Activated B cell treated with CpG ODN at 0.5 μM for 24 hours (primary cell): ENCODE data around the gene SLC38A8. TPM values are rescaled to one million over a fixed set of nuclear protein-coding genes. Genes with fewer than 3 reads are reported as not detected.

ENCODE experiments used
- ATAC-seq: fragments of 200-7000 bp; cut with Tn5 transposase; one replicate; pipeline ENCODE4 v1.10.0; 2021; ENCODE audit warnings: low read depth, mild to moderate bottlenecking, moderate library complexity
- CTCF ChIA-PET: fragments of 350-600 bp; sonication (Branson Sonifier 250); formaldehyde crosslinking; loops from one replicate; lab custom pipeline; 2021; ENCODE audit warnings: antibody characterized with exemption; lab: Charles Lee
- POLR2A ChIA-PET: fragments of 350-600 bp; sonication (Branson Sonifier 250); formaldehyde crosslinking; loops from one replicate; lab custom pipeline; 2021; ENCODE audit warnings: antibody characterized with exemption; lab: Charles Lee
- DNase-seq: peaks from one replicate; pipeline ENCODE4 v3.0.0; 2022
- H3K27ac Mint-ChIP-seq: one replicate; pipeline ENCODE4 v1.8.0; 2020; ENCODE audit warnings: mixed read lengths
- H3K27me3 Mint-ChIP-seq: one replicate; pipeline ENCODE4 v1.8.0; 2021; ENCODE audit warnings: mixed read lengths
- H3K36me3 Mint-ChIP-seq: one replicate; pipeline ENCODE4 v1.8.0; 2021; ENCODE audit warnings: low read depth, mixed read lengths
- H3K4me1 Mint-ChIP-seq: one replicate; pipeline ENCODE4 v1.8.0; 2021; ENCODE audit warnings: mixed read lengths
- H3K4me3 Mint-ChIP-seq: one replicate; pipeline ENCODE4 v1.8.0; 2020; ENCODE audit warnings: mild to moderate bottlenecking, mixed read lengths
- H3K9me3 Mint-ChIP-seq: one replicate; pipeline ENCODE4 v1.8.0; 2020; ENCODE audit warnings: mixed read lengths
- CTCF ChIP-seq: fragments of 200-600 bp; IDR thresholded peaks from one replicate; pipeline ENCODE4 v1.8.0; 2022; ENCODE audit warnings: antibody characterized with exemption, mild to moderate bottlenecking
- intact Hi-C: fragments of 100-400 bp; cut with micrococcal nuclease; formaldehyde crosslinking; loops from one replicate; pipeline ENCODE4 v1.15.1; 2024
- total RNA-seq: library from RNA; stranded (reverse); gene quantifications from 2 replicates; pipeline ENCODE4 v1.2.3, GENCODE V29; 2022

SLC38A8 gene
- total RNA-seq, 1 donor from 2014 or later = not detected

- ChIA-PET CTCF (no interaction called here), POLR2A (no interaction called here)
- Mint-ChIP-seq H3K4me3 (no peak overlapping the region), H3K4me1 (peaks cover 8% of the 10 kb centered on the region), H3K27ac (no peak overlapping the region), H3K27me3 (no peaks in the 10 kb centered on the region), H3K36me3 (no peaks in the 10 kb centered on the region), H3K9me3 (peaks cover 17% of the 10 kb centered on the region)
- DNase-seq = no peak
- ATAC-seq = no peak
- intact Hi-C loops = no loop called here
- TF ChIP-seq CTCF = no peak
Measured at GRCh38 chr16:84018710-84019109, 23.9 kb downstream of the SLC38A8 start.

DNA sequence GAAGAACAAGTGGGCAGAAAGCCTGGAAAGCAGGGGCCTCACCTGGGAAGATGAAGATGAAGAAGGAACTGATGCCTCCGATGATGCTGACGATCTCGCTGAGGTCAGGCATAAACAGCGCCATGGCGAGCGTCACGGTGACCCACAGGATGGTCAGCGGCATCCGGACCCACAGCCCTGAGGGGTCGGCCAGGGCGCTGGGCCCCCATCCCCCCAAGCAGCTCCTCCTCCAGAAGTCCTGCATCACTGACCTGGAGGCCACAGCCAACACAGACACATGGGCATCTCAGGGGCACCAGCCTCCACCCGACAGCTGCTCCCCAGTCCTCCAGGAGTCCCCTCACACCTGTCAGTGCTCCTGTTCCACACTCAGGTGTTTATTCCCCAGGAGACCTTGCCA lies 26.1 kb downstream of the SLC38A8 start:
- ChIA-PET CTCF (no interaction called here), POLR2A (no interaction called here)
- intact Hi-C loops = no loop called here

DNA sequence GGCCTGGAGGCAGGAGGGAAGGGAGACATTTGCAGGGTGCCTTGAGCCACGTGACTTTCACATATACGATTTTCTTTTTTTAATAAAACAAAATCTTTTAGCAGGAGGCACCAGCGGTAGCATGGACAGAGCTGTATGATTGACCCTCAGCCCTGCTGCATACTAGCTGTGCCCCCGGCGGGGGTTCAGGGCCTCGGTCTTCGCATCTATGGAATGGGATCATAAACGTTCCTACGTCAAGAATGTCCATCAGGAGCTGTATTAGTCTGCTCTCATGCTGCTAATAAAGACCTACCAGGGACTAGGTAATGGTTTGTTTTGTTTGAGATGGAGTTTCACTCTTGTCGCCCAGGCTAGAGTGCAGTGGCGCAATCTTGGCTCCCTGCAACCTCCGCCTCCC lies 27.2 kb downstream of the SLC38A8 start:
- TF ChIP-seq CTCF = no peak
- peaks cover 8% of the 10 kb centered on the region for H3K4me1 Mint-ChIP-seq
- CTCF ChIA-PET = no interaction called here

More for the DNA sequence above, 26.1 kb downstream of the SLC38A8 start:
- H3K4me3 Mint-ChIP-seq = no peak overlapping the region
- H3K27ac Mint-ChIP-seq = no peak overlapping the region
- no peak for TF ChIP-seq CTCF
- H3K9me3 Mint-ChIP-seq = peaks cover 10% of the 10 kb centered on the region
- H3K36me3 Mint-ChIP-seq = no peaks in the 10 kb centered on the region
- no peaks in the 10 kb centered on the region for H3K27me3 Mint-ChIP-seq
- DNase-seq = no peak
- no peak for ATAC-seq
- H3K4me1 Mint-ChIP-seq = peaks cover 8% of the 10 kb centered on the region

DNA sequence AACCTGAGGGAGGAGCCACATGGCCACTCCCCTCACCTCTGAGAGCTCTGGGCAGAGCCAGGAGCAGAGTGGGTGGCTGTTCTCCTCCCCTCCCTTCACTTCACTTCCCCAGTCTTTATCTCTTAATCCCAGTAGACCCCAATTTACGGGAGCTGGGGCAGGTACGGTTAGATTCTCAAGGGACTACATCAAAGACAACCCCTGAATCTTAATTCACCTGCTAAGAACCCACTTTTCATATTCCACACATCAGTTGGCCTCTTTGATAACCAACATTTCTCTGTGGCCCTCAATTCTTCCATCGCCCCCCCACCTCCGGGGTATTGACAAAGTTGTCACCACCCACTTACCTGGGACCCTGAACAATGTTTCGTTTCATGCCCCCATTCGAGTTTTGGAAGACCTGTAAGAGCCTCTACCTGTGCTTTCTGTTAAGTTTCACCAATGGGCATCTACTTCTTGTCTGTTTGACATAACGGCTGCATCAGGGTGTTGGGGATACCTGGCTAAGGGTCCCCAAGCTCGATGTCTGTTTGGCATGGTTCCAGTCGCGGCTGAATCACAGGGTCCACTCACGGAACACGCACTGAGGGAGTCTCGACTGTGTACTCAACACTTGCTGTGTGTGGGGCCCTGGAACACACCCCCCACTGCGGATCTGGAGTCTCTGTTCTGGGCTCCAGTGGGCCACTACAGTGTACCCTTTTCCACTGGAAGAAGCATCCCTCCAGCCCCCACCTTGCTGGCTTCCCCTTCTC lies 27.8 kb downstream of the SLC38A8 start:
- Mint-ChIP-seq H3K9me3 (peaks cover 4% of the 10 kb centered on the region), H3K4me3 (no peak overlapping the region), H3K27ac (no peak overlapping the region), H3K4me1 (peaks cover 8% of the 10 kb centered on the region), H3K27me3 (no peaks in the 10 kb centered on the region), H3K36me3 (no peaks in the 10 kb centered on the region)
- CTCF ChIA-PET = no interaction called here
- ATAC-seq = no peak
- TF ChIP-seq CTCF = no peak
- POLR2A ChIA-PET = no interaction called here
- no peak for DNase-seq
- intact Hi-C loops = loop anchor here (5.0 kb wide), 1 partner anchor 133 kb away; the partner anchor contains the start of genes DNAAF1 and HSDL1

More for the DNA sequence above, 27.2 kb downstream of the SLC38A8 start:
- no peaks in the 10 kb centered on the region for H3K36me3 Mint-ChIP-seq
- peaks cover 4% of the 10 kb centered on the region for H3K9me3 Mint-ChIP-seq
- H3K4me3 Mint-ChIP-seq = no peak overlapping the region
- intact Hi-C loops = no loop called here
- DNase-seq (no peak), ATAC-seq (no peak)
- no peak overlapping the region for H3K27ac Mint-ChIP-seq
- POLR2A ChIA-PET = no interaction called here
- H3K27me3 Mint-ChIP-seq = no peaks in the 10 kb centered on the region

DNA sequence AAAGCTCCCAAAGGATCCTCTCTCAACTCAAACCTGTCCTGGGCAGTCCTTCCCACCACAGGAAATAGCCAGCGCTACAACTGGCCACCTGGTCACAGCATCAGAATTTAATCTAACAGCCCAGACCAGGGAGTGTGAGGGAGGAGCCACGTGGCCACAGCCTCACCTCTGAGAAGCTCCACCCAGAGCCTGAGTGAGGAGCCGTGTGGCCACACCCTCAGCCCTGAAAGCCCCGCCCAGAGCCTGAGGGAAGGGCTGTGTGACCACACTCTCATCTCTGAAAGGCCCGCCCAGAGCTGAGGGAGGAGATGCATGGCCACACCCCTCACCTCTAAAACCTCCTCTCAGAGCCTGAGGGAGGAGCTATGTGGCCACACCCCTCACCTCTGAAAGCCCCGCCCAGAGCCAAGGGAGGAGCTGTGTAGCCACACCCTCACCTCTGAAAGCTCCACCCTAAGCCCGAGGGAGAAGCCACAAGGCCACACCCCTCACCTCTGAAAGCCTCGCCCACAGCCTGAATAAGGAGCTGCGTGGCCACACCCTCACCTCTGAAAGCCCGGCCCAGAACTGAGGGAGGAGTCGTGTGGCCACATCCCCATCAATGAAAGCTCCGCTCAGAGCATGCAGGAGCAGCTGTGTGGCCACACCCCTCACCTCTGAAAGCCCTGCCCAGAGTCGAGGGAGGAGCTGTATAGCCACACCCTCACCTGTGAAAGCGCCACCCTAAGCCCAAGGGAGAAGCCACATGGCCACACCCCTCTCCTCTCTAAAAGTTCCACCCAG lies 28.6 kb downstream of the SLC38A8 start:
- Mint-ChIP-seq H3K4me3 (no peak overlapping the region), H3K9me3 (peaks cover 4% of the 10 kb centered on the region), H3K36me3 (no peaks in the 10 kb centered on the region), H3K27me3 (no peaks in the 10 kb centered on the region), H3K27ac (no peak overlapping the region), H3K4me1 (peaks cover 8% of the 10 kb centered on the region)
- intact Hi-C loops = loop anchor here (5.0 kb wide), 1 partner anchor 133 kb away; the partner anchor contains the start of genes DNAAF1 and HSDL1
- ATAC-seq (peak; percentile 75), DNase-seq (no peak)
- ChIA-PET POLR2A (interaction anchor here (0.6 to 0.7 kb wide), 2 partner anchors 14 to 201 kb away, joined by 3 to 4 read pairs; no protein-coding TSS in a partner anchor), CTCF (no interaction called here)
- TF ChIP-seq CTCF = no peak
